NCI-H69 (cell line): ENCODE data around the gene LTBP2.

Experiments used
- DNase-seq: peaks from one replicate; lab custom pipeline; 2025; lab: John Stamatoyannopoulos, UW

LTBP2 gene

DNA sequence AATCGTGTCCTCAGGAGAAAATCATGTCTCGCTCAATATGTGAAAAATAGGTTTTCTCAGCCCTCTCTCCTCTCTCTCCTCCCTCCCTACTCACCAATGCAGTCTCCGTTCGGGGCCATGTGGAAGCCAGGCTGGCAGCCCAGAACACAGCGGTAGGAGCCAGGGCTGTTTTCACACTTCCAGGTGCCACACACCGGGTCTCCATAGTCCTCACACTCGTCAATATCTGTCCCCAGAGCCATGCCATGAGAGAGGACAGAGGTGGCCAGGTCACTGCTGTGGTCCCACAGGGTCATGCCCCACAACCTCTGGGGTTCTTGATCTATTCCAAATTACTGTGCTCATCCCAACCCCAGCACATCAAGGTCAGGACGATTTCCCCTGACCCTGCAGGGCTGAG lies 105.0 kb downstream of the LTBP2 start:
- DNase-seq: no peak

DNA sequence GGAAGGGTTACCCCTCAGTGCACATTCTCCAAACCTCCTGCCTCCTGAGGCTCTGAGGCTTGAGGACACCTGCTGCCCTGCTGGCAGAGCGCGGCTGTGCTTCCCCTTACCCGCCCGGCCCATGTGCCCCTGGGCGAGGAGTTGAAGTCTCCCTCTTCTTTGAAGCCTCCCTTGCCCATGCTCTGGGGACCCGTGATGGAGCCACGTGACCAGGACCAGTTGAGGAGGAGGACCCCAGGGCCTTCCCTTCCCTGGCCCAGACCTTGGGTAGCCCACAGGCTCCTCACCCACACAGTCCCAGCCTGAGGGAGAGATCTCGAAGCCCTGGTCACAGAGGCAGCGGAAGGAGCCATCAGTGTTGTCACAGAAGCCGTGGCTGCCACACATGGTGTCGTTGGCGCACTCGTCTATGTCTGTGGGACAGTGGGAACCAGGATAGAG lies 105.6 kb downstream of the LTBP2 start:
- no peak for DNase-seq

DNA sequence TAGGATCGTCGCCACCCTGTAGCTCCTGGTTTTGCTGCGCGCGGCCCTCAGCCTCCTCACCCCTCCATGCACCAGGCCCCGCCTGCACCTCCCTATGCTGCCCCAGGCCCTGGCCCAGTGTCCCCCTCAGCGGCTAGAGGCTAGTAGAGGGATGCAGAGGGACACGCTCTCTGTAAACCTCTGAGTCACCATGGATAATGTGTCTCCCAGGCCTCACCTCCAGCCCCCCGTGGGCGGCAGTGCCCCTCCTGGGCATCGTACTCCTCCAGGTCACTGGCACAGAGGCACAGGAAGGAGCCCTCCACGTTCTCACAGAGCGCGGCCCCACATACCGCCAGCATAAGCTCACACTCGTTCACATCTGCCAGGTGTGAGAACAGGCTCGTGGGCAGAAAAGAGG lies 106.2 kb downstream of the LTBP2 start:
- no peak for DNase-seq

DNA sequence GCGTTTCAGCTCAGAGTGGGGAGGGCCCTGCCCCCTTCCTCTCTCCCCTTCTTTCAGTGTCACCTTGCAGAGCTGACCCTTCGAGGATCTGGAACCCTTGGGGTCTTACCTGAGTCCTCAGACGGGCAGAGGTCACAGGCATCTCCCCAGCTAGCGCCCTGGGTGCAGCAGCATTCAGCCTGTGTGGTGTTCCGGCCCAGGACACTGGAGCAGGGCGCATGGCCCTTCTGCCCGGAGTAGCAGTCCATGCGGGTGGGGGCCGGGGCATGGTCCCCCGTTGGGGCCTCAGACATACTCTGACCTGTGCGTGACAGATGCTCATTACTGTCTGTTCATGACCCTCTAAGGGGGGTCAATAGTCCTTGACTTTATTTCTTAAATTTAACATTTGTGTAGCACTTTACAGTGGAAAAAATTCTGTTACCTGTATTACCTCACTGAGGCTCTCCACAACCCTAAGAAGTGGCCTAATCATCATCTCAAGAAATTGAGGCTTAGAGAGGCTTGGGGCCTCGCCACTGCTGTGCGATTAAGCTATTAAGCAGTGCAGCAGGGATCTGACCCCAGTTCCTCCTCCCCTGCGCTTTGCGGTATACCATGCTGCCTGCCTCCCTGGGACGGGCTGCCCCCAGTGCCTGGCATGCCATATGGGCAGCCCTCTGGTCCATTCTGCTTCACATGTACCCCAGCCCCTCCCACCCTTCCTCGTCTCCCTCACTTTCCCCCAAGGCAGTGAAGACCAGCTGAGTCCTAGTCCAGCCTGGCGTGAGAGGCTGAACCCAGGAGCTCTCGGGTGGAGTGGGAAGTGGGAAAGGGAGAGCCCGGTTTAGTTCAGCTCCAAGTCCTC lies 106.9 kb downstream of the LTBP2 start:
- no peak for DNase-seq

DNA sequence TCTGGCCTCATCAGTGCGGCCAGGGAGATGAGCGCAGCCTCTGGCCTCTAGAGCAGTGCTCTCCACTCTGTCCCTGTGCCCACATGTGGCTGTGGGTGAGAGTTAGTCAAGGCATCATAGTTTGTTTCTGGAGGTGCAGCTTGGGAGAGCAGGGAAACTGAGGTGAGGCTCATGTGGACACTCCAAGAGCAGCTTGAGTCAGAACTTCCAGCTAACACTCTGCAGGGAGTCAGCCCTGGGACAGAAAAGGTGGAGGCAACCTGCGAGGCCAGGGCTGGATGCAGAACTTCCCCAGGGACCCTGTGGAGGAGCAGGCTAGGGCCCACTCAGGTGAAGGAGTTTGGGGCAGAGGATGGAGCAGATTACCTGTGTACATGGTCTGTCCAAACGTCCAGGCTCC lies 107.6 kb downstream of the LTBP2 start:
- DNase-seq: no peak

DNA sequence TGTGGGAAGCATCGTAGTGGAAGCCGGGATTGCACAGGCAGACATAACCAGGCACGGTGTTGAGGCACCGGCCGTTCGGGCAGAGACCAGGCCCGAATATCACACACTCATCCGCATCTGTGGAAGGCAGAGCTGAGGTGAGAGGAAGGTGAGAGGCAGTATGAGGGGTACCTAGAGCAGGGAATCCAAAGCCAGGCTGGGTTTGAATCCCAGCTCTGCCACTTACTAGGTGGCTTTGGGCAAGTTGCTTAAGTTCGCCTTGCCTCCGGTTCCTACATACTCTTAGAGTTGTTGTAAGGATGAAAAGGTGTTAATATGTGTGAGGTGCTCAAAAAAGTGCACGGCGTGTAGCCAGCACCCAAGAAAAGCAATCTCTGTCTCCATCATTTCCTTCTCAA lies 108.1 kb downstream of the LTBP2 start:
- DNase-seq: no peak

DNA sequence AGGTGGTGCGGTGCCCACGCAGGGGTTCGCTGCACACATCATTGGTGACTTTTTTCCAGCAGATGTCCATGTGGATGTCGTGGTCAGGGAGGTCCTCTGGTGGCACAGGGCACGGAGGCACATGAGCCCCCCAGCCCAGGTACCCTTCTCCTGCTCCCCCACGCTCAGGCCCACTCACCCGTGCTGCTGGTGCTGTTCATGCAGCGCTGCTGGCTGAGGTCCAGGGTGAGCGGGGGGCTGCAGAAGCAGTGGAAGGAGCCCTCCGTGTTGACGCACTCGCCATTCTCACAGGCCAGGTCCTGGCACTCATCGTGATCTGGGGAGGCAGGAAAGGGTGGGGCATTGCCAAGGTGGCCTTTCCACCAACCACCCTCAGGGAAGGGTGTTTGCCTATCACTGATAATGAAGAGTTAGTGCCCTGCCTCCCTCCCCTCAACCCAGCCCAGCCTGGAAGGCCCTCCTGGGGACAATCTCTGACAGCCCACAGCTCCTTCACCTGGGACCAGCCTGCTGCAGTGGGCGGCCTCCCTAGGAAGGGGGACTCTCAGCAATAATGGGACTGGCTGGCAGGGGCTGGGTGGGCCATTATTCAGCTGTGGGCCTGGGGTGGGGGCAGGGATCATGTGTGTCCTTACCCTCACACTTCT lies 108.6 kb downstream of the LTBP2 start:
- no peak for DNase-seq

DNA sequence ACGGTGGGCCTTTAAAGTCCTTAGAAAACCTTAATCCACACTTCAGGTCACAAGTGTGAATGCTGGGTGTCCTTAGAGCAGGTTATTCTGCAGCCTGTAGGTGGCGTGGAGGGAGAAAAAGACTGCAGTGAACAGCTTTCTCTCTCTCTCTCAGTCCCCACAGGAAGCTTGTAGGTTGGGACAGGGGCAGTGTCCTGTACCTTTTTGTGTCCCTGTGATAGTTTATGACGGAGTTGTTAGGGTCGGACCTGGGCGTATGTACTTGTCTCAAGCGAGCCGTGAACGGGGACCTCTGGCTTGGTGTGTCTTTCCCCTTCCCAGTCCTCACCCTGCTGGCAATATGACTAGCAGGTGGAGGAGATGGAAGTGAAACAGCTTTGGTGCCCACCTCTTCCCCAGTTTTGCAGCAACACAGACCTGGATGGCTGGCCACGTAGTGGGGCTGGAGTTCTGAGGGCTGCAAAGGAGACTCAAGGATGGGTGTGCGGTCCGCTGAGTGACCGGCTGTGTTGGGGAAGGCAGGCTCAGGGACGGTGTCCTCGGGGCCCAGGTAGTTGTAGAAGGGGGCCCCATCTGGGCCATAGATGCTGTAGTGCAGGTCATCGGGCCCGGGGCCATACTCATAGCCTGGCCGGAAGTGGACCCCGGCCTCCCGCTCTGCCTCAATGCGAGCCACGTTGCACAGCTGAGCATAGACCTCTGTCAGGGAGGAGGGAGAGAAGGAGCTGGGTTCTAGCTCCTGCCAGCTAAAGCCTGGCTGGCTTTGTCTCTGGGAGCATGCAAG lies 109.6 kb downstream of the LTBP2 start:
- DNase-seq: peak; percentile 42

DNA sequence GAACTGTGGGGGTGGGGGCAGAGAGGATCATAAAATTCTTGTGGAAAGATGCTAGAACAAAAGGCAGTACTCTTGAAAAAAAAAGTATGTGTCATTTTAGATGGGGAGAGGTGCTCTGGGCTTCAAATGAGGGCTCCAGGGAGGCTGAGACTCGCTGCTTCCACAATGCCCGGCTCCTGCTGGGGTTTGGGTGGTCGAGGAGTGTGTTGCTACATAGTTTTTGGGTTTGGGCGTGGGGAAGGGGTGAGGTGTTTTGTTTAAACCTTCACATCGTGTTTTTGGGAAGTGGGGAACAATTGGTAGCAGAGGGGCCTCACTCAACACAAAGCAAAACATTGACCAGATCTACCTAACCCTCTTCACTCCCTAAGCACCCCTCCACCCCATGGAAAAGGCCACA lies 110.3 kb downstream of the LTBP2 start:
- no peak for DNase-seq

DNA sequence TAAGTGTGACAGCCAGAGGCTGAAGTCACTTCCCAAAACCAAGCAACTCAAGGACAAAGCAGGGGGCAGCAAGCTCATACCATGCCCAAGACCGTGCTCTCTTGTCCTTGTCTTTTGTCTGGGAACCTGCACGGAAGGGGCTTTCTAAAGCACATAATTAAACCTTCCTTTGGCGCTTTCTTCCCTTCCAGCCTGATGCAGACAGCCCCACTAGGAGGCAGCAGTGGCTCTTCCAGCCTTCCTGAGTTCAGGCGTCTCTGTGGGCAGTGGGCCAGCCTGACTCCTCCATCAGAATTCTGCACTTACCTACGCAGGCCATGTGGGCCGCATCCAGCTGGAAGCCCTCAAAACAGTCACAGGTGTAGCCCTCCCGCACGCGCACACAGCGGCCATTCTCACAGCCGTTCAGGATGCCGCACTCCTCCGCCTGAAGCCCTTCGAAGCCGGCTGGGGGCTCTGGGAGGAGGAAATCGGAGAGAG lies 110.9 kb downstream of the LTBP2 start:
- DNase-seq: peak; percentile 84

DNA sequence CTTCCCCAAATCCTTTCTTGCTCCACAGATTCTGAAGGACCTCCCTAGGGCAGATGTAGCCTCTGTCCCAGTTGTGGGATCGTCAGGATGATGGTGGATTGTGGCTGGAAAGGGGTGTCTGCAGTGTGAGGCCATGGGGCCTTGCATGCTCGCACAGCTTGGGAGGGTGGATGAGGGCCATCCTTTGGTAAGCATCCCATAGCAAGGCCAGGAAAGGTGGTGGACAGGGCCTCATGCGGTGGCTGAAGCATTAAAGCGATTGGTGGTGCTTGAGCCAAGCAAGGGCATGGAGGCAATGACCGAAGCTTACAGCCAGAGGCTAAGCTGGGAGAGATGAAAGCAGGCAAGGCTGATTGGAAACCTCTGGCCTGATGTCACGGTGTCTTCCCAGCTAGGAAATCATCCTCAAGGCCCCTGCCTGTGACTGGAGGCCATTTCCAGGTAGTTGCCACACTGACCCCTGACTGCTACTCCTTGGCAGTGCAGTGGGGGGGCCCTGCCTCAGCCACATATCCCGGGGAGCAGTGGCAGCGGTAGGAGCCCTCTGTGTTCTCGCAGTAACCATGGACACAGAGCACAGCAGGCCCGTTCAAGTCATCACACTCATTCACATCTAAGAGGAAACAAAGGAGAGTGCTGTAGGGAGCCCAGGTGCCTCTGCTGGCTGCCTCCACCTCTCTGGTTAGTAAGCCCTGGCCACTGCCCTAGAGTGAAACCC lies 111.5 kb downstream of the LTBP2 start:
- peak; percentile 61 for DNase-seq

DNA sequence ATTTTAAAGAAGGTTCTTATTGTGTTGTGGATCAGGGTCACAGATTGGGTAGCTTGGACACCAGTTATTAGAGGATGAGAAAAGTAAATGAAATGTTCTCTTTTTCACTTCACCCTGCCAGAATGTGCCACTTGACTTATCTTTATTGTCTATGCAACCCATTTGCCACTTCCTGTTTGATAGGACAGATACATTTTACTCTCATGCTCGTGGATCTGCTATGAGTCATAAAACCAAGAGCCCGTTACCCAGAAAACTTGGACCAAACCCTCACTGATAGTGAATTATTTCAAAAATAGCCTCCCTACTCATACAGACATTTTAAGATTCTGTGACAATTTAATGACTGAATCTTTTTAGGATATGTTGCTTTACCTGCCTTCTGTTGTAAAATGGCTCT lies 116.7 kb downstream of the LTBP2 start:
- no peak for DNase-seq

DNA sequence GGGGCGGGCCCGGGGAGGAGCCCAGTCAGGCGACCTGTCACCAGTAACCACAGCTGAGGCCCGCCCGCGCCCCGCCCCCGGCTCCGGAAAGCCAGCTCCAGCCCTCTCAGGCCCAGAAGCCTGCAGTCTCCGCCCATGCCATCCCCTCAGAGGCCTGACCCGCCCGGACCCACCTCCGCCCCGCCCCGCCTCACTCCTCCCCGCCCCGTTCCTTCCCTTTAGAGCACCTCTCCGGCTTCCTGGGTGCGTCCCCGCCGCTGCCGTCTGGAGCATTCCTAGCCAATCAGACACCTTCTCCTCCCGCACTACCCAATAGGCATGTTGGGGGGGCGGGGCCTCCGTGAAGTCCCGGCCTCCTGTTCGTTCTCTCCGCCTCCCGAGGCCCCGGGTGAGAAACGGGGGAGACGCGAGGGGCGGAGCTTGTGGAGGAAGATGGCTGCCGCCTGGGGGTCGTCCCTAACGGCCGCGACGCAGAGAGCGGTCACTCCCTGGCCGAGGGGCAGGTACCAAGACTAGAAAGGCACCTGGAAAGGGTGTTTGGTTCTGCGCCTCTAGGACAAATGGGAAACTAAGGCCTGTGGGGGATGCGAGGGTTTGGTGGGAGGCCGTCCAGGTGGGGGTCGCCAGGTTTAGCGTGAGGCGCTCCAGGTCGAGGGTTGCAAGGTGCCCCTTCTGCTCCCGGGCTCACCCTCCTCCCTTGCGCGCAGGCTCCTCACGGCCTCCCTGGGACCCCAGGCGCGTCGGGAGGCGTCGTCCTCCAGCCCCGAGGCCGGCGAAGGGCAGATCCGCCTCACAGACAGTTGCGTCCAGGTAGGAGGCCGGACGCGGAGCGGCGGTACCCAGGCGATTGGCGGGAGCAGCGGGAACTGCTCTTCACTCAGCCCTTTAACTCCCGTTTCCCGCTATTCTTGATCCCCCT lies 118.4 kb downstream of the LTBP2 start, which contains the start of gene ISCA2:
Gene ISCA2, plus strand, starts transcription at position 423 of the 919 bp plus-strand sequence. Its CDS starts 10 bp downstream, at position 433.
- DNase-seq: peak; percentile 100

DNA sequence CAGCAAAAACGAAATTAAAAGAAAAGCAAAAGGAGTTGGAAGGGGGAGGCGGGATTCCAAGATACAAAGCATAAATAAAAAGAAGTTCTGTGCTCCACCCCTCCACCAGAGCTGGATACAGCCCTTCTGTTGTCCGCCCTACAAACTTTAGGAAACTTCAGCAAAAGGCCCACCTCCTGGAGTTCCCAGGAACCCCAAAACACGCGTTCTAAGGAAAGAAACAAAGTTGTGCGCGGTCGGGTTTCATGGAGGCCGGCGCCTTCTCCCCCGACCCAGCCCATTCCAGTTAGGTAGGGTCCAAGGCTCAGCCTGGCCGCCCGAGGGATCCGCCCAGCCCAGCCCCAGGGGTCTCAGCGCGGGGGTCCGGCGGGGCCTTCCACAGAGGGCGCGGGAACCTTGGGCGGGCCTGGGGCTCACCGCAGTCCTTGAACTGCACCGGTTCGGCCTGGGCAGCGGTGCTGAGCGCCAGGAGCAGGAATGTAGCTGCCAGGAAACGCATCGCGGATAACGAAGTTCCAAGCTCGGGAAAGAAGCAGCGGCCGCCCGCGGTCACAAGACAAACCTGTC lies 119.2 kb downstream of the LTBP2 start, which contains the start of gene NPC2:
Gene NPC2, minus strand, starts transcription at position 530 of the 567 bp plus-strand sequence. Its CDS starts 31 bp downstream, at position 499.
- DNase-seq: no peak

DNA sequence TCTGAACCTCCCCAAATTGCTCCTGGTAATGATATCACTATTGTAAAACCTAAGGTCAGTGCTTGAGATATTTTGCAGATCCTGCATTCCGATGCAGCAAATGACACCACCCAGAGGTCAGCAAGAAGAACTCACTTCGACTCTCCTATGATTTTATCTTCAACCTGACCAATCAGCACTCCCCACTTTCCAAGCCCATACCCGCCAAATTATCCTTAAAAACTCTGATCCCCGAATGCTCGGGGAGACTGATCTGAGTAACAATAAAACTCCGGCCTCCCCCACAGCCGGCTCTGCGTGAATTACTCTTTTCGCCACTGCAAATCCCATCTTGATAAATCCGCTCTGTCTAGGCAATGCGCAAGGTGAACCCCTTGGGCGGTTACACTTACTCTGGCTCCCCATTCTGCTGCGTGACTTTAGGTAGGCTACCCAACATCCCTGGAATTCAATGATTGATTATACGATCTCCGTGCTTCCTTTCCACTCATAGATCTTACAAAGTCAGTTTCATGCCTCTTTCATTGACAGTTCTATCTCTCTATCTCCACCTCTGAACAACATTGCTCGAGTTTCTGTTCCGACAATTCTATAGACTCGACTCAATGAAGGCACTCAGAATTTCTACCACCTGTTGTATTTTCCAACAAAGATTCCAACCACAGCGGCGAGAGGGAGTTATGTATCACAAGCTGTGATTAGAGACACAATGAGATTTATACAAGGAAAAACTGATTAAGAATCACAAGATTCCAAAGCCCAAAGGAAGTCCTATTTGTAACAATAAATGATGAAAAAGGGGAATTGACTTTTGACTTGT lies 119.9 kb downstream of the LTBP2 start:
- DNase-seq: peak; percentile 19

DNA sequence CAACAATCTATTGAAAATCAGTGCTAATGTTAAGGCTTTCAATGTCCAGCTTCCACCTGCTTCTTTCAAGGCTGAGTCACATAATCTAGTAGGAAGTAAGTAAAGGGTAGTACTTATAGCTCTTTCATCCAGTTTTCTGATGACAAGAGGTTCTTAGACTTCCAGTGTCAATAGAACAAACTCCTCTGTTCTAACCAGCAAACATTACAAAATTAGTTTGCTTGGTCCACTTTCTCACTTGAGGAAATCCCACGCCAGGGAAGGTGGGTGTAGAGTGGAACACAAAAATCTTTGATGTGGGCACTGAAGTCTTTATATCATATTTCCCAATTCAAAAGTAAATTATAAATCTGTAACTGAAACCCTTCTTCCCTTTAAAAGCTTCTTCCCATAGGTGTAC lies 121.6 kb downstream of the LTBP2 start:
- no peak for DNase-seq

DNA sequence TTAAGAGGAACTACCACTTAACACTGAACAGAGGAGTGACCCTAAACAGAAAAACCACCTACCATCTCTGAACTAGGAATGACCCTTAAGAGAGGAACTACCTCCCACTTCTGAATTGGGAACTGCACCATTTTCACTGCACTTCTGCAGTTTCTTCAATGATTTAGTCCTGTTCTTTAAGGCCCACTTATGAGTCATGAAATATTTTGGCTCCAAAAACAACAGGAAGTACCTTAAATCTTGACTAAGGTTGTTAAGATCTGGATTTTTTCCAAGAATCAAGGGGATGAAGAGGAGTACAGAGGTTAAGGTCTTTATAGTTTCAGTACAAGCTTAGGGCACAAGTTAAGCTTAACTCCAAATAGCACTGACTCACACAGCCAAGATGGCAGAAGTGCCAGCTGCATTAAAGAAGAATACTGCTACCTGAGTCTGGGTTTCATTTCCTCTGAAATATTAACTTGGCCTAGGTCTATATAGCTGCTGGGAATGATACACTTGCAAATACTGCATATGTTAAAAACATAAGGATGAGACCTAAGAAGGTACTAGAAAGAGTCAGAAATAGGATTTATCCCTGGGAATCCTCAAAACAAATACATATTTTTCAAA lies 123.1 kb downstream of the LTBP2 start:
- DNase-seq: no peak

DNA sequence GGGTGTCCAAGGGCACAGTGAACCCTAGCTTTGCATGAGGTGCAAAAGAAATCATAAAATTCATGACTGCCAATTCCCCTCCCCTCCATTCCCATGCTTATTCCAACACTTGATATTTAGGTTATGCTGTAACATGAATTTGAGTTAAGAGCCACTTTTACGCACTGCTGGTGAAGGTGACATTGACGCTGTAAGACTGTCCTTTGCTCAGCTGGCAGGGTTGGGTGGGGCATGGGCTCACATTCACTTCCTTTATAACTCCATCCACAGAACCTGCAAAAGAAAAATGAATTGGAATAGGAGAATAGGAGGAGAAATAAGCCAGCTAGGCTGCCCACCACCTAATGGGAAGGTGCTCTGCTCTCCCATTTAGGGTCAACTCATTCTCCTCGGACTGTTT lies 125.9 kb downstream of the LTBP2 start:
- DNase-seq: no peak

DNA sequence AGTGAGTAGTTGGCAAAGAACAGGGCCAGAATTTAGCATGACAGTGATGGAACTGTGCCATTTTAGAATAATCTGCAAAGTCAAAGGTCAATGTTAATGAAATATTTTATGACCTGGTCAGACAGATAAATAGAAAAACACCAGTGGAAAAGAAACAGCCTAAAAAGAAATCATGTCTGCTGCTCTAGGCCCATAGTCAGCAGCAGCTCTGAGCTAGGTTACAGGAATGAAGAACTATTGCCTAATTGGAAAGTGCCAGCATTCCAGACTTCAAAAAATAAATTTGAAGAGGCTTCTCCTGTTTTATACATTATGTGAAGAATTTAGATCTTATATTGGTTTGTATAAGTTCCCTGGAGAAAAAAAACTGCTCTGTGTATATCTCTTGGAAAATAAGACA lies 128.7 kb downstream of the LTBP2 start:
- no peak for DNase-seq
